Measurements from ENCODE around the gene KCTD4.
A peak's percentile ranks its signal among the peaks of the same experiment; 100 is the strongest.
"Not testable (repeated sequence)": the region's sequence is repeated elsewhere in the genome, so short reads cannot be mapped to it uniquely, and the experiment has no call there.

KCTD4 gene

GRCh38 chr13:45215392-45216077, 14.7 kb upstream of the KCTD4 start:
- DNase-seq = no peak

DNA sequence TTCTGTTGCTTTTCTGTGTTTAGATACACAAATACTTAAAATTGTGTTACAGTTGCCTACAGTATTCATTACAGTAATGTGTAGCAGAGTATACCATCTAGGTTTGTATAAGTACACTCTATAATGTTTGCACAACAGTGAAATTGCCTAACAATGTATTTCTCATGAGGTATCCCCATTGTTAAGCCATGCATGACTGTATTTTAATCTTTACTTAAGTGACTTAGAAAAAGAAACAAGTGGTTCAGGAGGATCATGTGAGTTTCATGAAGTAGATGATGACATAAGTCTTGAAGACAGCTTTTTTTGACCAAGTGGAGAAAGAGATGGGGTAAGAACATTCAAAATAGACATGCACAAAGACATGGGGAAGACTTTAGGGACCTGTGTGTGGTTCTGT, 8.4 kb upstream of the KCTD4 start:
- DNase-seq = no peak

DNA sequence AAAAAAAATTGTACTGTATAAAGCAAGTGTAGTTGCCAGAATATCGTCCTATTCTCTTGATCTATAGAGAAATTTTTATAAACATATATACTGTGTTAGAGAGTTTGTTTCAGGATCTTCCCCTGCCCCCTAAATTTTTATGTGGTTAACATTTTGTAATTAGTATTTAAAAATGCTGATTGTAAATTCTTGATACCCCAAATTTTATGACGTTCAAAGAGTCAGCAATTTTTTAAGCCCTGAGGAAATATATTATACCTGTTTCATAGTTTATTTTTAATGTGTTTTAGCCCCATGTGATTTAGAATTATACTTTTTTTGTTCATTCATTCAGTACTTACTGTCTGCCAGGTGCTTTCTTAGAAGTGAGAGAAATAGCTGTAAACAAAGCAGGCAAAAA, 7.3 kb upstream of the KCTD4 start:
- DNase-seq = no peak

- no peak for DNase-seq
These were observed 6.5 kb upstream of the KCTD4 start for GRCh38 chr13:45207319-45207718.

DNA sequence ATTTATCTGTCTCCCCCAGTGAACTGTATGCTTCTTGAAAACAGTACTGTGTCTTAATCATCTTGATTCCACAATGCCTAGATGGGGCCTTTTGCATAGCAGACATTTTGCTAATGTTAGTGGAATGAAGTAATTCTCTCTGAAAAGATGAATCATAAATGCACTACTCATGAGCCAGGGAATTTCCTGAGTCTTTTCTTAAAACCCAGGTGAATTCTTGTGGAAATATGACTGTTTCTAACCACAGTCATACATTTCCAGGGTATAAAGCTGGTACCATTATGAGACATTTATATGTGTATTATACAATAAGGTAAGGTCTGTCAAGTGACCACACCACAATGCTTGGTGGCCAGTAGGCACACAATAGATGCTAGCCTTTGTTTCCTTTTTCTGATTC, 5.5 kb upstream of the KCTD4 start:
- DNase-seq = peak; percentile 14

GRCh38 chr13:45205124-45205523, 4.3 kb upstream of the KCTD4 start:
- DNase-seq = no peak

- DNase-seq = no peak
These were observed 1.1 kb downstream of the KCTD4 start for GRCh38 chr13:45199711-45200110.

- no peak for DNase-seq
These were observed 1.9 kb downstream of the KCTD4 start for GRCh38 chr13:45198924-45199323.

- no peak for DNase-seq
These were observed 2.8 kb downstream of the KCTD4 start for GRCh38 chr13:45198041-45198440.

- DNase-seq = no peak
These were observed 4.2 kb downstream of the KCTD4 start for GRCh38 chr13:45196622-45197021.

DNA sequence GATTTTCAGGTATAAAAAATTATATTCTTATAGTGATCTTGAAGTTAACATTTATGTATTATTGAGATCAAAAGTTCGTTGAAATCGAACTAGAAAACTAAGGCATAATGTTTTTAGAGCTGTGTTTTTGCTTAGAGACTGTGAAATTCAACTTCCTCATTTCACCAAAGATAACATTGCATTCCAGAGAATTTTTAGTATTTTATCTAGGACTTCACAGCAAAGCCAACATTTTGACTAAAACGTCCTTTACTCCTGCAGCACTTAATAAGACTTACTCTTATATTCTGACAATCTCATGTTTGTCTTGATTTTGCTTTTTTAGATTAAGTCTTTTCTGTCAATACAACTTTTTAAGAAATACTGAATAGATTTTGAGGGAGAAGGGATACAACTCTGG, 4.7 kb downstream of the KCTD4 start:
- no peak for DNase-seq

GRCh38 chr13:45195421-45195820, 5.4 kb downstream of the KCTD4 start:
- DNase-seq = no peak

- peak; percentile 59 for DNase-seq
These were observed 6.5 kb downstream of the KCTD4 start for GRCh38 chr13:45194081-45194939.

DNA sequence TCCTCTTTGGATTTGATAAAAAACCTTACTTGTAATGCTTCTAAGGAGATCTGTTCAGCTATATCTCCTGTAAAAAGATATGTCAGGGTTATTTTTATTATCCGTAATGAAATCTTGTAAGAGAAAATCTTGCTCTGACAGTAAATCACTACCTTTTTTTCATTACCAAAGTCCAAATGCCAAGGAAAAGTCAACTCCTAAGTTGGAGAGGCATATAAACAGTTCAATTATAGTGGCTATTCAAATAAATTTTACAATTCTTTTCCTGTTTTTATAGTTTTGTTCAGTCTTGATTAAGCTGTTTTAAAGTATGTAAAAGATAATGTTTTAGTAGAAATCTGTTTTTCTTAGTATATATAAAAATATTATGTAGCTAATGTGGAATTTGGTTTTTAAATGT, 9.0 kb downstream of the KCTD4 start:
- DNase-seq = no peak

DNA sequence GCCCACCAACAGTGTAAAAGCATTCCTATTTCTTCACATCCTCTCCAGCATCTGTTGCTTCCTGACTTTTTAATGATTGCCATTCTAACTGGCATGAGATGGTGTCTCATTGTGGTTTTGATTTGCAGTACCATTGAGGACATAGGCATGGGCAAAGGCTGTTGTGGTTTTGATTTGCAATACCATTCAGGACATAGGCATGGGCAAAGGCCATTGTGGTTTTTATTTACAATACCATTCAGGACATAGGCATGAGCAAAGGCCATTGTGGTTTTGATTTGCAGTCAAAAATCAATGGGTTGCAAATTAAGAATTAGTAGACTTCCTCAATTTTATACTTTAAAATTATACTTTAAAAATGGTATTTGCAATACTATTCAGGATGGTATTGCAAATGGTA, 11.3 kb downstream of the KCTD4 start:
- not testable (repeated sequence) for DNase-seq

GRCh38 chr13:45189077-45189476, 11.8 kb downstream of the KCTD4 start:
- DNase-seq = not testable (repeated sequence)

GRCh38 chr13:45185286-45185685, 15.6 kb downstream of the KCTD4 start:
- no peak for DNase-seq

- DNase-seq = no peak
These were observed 16.2 kb downstream of the KCTD4 start for GRCh38 chr13:45184693-45185092.

- no peak for DNase-seq
These were observed 19.9 kb downstream of the KCTD4 start for GRCh38 chr13:45180713-45181601.

DNA sequence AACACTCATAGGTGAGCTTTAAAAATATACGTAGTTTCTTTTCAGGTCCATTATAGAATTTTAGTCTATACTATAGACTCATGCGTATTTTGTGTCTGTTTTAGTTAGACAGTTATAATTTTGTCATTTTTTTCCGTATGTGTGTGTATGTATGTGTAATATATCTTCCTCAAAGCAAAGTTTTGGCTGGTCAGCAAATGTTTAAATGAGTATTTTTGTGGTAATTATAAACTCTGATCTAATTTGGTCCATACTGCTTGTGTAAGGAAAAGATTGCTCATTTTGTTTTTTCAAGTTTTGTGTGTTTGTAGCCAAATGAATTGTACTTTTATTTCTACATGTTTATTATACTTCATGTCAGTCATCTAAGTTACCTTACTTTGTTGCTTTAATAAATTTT, 20.5 kb downstream of the KCTD4 start:
- DNase-seq = no peak

DNA sequence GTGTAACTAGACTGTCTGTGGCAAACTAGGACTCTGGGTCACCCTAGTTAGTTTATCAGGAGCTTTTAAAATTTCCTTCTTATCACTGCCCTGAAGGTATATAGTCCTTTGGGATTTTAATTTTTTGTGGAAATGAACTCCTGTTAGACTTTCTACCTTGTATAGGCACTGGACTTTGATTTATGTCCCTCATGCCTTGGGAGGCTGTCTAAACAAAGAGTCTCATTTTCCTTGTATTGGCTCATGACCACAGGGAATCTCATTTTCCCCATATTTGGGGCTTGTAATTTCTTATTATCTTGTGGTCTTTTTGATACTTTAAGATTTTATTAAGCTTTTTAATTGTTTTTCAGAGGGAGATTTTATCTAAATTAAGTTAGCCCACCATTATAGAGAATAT, 21.4 kb downstream of the KCTD4 start:
- DNase-seq = no peak

- no peak for DNase-seq
These were observed 22.3 kb downstream of the KCTD4 start for GRCh38 chr13:45178349-45179162.

Measured in eye (tissue), 1 donor.